Activated naive CD8-positive, alpha-beta T cell treated with anti-CD3 and anti-CD28 coated beads for 36 hours (primary cell): ENCODE results near the gene CAV2. TPM values are rescaled to one million over a fixed set of nuclear protein-coding genes. Genes with fewer than 3 reads are reported as not detected.
"Not testable (repeated sequence)": the region's sequence is repeated elsewhere in the genome, so short reads cannot be mapped to it uniquely, and the experiment has no call there.

Experiments
- DNase-seq: peaks from one replicate; pipeline ENCODE4 v3.0.0; 2021
- H3K27ac Mint-ChIP-seq: one replicate; pipeline ENCODE4 v1.8.0; 2022; ENCODE audit warnings: mild to moderate bottlenecking, moderate library complexity, mixed read lengths
- H3K27me3 Mint-ChIP-seq: one replicate; pipeline ENCODE4 v1.8.0; 2022; ENCODE audit warnings: mild to moderate bottlenecking, mixed read lengths
- H3K36me3 Mint-ChIP-seq: one replicate; pipeline ENCODE4 v1.8.0; 2021; ENCODE audit warnings: mild to moderate bottlenecking, mixed read lengths
- H3K4me1 Mint-ChIP-seq: one replicate; pipeline ENCODE4 v1.8.0; 2021; ENCODE audit warnings: mixed read lengths
- H3K4me3 Mint-ChIP-seq: one replicate; pipeline ENCODE4 v1.8.0; 2022; ENCODE audit warnings: mild to moderate bottlenecking, moderate library complexity, mixed read lengths
- H3K9me3 Mint-ChIP-seq: one replicate; pipeline ENCODE4 v1.8.0; 2022; ENCODE audit warnings: mixed read lengths
- total RNA-seq, 2 experiments: library from RNA; stranded (reverse); gene quantifications; one replicate each; pipeline ENCODE4 v1.2.3, GENCODE V29; 2021

CAV2 gene, protein sequence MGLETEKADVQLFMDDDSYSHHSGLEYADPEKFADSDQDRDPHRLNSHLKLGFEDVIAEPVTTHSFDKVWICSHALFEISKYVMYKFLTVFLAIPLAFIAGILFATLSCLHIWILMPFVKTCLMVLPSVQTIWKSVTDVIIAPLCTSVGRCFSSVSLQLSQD
- not detected for total RNA-seq

DNA sequence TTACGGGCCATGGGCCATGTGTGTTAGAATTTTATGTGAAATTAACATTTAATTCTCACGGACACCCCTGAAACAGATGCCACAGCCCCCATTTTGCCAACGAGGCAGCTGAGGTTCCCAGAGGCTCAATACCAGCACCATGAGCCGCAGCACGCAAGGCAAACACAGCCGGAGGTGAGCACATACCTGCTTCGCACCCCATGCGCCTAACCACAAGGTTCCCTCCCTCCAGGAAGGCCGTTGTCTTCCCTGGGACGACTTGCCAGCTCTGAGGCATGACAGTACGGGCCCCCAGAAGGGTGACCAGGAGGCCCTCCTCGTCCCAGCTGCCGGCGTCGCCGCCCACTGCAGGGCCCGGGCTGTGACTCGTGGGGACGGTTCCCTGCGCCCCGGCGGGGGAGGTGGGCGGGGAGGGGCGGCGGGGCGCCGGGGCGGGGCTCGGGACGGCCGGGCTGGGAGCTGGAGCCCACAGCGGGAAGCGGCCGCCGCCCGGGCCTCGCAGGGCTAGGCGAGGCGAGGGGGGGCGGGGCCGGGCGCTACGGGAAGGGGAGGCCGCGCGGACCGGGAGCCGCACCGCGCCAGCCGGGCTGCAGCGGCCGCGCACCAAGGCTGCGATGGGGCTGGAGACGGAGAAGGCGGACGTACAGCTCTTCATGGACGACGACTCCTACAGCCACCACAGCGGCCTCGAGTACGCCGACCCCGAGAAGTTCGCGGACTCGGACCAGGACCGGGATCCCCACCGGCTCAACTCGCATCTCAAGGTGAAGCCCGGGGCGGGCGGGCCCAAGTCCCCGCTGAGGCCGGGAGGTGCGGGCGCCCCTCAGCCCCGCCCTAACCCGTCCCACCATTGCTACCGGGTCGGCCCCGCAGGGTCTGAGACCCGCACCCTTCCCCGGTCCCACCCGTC lies at the start of gene CAV2:
Gene CAV2 (plus strand): TSS at position 571 of the 910 bp plus-strand sequence. CDS start 44 bp downstream, at position 615.
- Mint-ChIP-seq H3K4me1 (peaks cover 9% of the 10 kb centered on the region), H3K27ac (no peak within 1 kb of the TSS), H3K36me3 (no peaks in the 10 kb centered on the region), H3K27me3 (peaks cover 71% of the 10 kb centered on the region), H3K9me3 (peaks cover 4% of the 10 kb centered on the region), H3K4me3 (peak within 1 kb of the TSS; percentile 48)
- peak; percentile 28 for DNase-seq

DNA sequence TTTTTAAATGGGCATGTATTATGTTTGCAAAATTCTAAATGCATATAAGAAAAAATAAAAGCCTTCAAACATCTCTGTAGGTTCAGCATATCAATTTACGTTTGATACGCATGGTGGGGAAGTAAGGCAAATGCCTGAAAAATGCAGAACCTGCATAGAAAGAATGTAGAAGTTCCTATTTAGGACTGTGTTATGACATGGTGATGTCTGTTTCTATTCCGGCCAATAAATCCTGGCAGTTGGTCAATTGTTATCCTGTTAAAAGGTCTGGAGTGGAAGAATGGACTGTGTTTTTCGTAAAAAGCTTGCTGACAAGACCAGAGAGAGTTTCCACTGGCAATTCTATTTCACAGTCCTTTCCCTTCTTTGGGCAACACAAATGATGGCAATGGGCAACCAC lies 49.6 kb upstream of the CAV2 start:
- Mint-ChIP-seq H3K4me3 (no peak overlapping the region), H3K4me1 (no peaks in the 10 kb centered on the region), H3K27ac (no peak overlapping the region), H3K9me3 (no peaks in the 10 kb centered on the region), H3K27me3 (peaks cover 10% of the 10 kb centered on the region), H3K36me3 (no peaks in the 10 kb centered on the region)
- DNase-seq = no peak

DNA sequence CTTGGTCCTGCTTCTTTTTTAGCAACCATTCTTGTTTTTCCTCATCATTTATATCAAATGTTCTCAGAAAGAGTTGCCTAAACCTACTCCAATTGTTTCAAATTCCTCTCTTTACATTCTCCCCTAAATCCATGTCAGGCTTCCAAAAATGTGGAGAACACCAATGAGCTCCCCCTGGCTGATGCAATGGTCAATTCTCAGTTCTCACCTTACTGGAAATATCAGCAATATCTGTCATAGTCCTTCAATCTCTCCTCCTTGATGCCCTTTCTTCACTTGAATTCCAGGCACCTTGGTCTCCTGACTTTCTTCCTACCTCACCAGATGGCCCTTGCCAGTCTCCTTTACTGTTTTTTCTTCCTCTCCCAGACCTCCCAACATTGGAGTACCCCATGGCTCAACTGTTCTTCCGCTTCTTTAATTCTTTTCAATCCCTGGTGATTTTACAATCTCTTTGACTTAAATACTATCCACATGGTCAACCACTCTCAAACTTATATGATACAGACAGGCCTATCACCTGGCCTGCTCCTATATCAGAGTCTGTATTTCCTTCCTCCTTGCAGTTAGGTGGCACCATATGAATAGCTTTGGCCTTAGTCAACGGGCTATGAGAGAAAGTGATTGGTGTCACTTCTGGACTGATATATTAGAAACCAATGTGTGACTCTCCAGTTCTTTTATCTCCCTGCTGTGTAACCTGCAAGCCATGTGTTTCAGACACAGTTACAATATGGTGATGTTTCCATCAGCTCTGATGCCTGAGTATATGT lies 47.4 kb upstream of the CAV2 start:
- peaks cover 16% of the 10 kb centered on the region for H3K27me3 Mint-ChIP-seq
- no peak for DNase-seq

DNA sequence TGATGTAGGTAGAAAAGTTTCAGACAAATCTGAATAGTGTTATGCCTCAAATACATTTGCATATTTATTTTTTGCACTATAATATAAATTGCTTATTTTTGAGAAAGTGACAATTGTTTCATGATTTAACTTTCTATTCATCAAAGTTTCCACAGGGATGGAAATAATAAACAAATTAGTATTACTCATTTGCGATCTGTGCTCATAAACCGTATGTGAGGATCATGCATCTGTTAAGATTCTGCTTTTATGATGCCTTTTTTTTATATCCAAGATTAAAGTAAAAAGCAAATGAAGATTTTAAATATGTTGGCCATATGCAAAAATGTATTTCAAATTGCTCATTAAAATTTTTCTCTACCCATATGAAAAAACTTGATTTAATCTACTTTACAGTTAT lies 45.2 kb upstream of the CAV2 start:
- Mint-ChIP-seq H3K36me3 (no peaks in the 10 kb centered on the region), H3K4me1 (no peaks in the 10 kb centered on the region), H3K27me3 (peaks cover 15% of the 10 kb centered on the region), H3K27ac (no peak overlapping the region), H3K4me3 (no peak overlapping the region), H3K9me3 (no peaks in the 10 kb centered on the region)
- no peak for DNase-seq

More for the DNA sequence above, 47.4 kb upstream of the CAV2 start:
- no peaks in the 10 kb centered on the region for H3K36me3 Mint-ChIP-seq
- no peaks in the 10 kb centered on the region for H3K9me3 Mint-ChIP-seq
- no peaks in the 10 kb centered on the region for H3K4me1 Mint-ChIP-seq
- H3K4me3 Mint-ChIP-seq = no peak overlapping the region
- H3K27ac Mint-ChIP-seq = no peak overlapping the region

DNA sequence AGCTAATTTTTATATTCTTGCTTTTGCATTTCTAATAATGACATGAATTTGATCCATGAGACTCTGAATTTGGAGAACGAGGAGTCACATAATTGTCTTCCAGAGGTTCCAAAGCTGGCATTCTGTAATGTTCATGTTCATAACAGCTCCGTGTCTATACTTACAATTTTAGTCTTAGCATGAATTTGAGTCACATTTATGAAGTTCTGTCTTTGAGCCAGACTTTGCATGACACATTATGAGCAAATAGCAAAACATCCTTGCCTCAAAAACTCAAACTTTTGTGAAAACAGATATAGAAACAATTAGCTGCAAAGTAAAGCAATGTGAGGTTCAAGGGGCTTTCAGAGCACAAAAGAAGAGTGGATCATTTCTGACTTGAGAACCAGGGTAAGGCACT lies 44.5 kb upstream of the CAV2 start:
- no peaks in the 10 kb centered on the region for H3K4me1 Mint-ChIP-seq
- H3K9me3 Mint-ChIP-seq = no peaks in the 10 kb centered on the region
- H3K27ac Mint-ChIP-seq = no peak overlapping the region
- H3K4me3 Mint-ChIP-seq = no peak overlapping the region
- DNase-seq = no peak
- no peaks in the 10 kb centered on the region for H3K36me3 Mint-ChIP-seq
- peaks cover 13% of the 10 kb centered on the region for H3K27me3 Mint-ChIP-seq

DNA sequence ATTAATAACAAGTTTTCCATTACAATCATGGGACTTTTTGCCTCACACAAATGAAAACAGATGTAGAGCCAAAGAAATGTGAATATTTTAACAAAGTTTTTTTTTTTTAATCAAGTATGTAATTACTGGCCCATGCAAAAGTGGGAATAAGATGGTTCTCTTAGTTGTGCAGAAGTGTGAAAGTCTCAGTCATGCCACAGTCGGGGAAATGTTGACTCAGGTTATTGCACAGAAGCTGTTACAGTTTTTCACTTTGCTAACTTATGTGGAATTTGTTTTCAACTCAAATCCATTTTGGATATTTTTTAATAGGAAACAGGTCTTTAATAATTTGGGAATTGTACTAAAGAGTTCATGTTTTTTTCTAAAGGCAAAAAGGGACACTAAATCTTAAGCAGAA lies 44.0 kb upstream of the CAV2 start:
- Mint-ChIP-seq H3K27ac (no peak overlapping the region), H3K27me3 (peaks cover 13% of the 10 kb centered on the region), H3K9me3 (no peaks in the 10 kb centered on the region), H3K36me3 (no peaks in the 10 kb centered on the region), H3K4me1 (no peaks in the 10 kb centered on the region), H3K4me3 (no peak overlapping the region)
- no peak for DNase-seq

DNA sequence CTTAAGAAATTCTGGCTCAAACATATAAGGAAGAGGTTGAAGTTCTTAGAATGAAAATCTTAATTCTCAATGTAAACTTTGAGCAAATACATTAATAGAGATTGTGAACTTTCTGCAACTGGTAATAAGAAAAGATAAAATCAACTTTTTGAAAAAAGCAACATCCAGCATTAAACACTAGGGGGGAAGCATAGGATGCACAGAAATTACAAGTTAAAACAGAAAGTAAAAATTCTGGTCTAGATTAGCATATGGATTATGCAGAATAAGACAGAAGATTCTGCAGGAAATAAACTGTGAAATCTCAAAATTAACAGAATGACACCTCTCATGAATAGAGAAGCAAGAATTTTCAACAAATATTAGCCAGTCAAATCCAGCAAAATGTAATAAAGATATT lies 38.0 kb upstream of the CAV2 start:
- Mint-ChIP-seq H3K27me3 (peaks cover 25% of the 10 kb centered on the region), H3K27ac (no peak overlapping the region), H3K4me1 (no peaks in the 10 kb centered on the region), H3K9me3 (no peaks in the 10 kb centered on the region), H3K4me3 (no peak overlapping the region), H3K36me3 (no peaks in the 10 kb centered on the region)
- DNase-seq = no peak

DNA sequence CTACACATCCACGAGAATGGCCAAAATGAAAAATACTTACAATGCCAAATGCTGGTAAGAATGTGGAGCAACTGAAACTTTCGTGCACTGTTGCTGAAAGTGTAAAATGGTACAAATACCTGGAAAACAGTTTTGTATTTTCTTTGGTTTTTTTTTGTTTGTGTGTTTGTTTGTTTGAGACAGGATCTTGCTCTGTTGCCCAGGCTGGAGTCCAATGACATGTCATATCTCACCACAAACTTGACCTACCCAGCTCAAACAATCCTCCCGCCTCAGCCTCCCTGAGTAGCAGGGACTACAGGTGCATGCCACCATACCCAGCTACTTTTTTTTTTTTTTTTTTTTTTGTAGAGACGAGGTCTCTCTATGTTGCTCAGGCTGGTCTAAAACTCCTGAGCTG lies 35.6 kb upstream of the CAV2 start:
- H3K4me3 Mint-ChIP-seq = no peak overlapping the region
- H3K27me3 Mint-ChIP-seq = peaks cover 17% of the 10 kb centered on the region
- H3K27ac Mint-ChIP-seq = no peak overlapping the region
- H3K4me1 Mint-ChIP-seq = no peaks in the 10 kb centered on the region
- DNase-seq = no peak
- H3K36me3 Mint-ChIP-seq = no peaks in the 10 kb centered on the region
- H3K9me3 Mint-ChIP-seq = no peaks in the 10 kb centered on the region

DNA sequence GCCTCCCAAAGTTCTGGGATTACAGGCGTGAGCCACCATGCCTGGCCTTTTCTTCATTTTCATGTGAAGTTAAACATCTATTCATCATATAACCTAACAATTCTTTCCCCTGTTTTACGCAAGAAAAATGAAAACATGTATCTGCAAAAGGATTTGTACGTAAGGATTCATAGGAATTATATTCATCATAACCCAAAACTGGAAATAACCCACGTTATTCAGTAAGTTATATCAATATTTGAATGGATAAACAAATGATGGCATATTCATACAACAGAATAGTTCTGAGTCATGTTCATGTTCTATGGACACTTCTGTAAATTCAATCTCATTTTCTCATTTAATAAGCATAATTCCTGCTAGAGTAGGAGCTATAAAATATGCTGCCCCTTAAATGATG lies 35.2 kb upstream of the CAV2 start:
- Mint-ChIP-seq H3K9me3 (no peaks in the 10 kb centered on the region), H3K4me1 (no peaks in the 10 kb centered on the region), H3K4me3 (no peak overlapping the region), H3K27ac (no peak overlapping the region), H3K36me3 (no peaks in the 10 kb centered on the region), H3K27me3 (peaks cover 17% of the 10 kb centered on the region)
- no peak for DNase-seq

DNA sequence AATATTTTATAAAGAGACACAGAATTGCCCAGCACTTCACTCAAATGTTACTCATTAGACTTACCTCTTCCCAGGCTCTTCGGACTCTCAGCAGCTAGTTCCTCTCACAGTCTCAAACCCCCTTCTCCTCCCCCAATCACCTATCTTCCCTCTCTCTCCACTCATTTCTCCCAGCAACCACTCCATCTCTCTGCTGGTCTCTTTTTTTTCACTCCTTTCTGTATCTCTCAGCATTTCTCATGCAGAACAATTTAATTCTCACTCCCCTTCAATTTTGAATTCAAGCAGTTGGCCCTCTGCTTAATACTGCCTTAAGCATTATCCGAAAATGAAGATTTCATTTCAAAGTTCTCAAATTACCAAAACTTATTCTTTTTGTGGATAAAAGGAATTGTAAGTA lies 34.4 kb upstream of the CAV2 start:
- H3K4me1 Mint-ChIP-seq = no peaks in the 10 kb centered on the region
- no peaks in the 10 kb centered on the region for H3K36me3 Mint-ChIP-seq
- H3K4me3 Mint-ChIP-seq = no peak overlapping the region
- H3K27ac Mint-ChIP-seq = no peak overlapping the region
- DNase-seq = no peak
- no peaks in the 10 kb centered on the region for H3K9me3 Mint-ChIP-seq
- peaks cover 17% of the 10 kb centered on the region for H3K27me3 Mint-ChIP-seq

DNA sequence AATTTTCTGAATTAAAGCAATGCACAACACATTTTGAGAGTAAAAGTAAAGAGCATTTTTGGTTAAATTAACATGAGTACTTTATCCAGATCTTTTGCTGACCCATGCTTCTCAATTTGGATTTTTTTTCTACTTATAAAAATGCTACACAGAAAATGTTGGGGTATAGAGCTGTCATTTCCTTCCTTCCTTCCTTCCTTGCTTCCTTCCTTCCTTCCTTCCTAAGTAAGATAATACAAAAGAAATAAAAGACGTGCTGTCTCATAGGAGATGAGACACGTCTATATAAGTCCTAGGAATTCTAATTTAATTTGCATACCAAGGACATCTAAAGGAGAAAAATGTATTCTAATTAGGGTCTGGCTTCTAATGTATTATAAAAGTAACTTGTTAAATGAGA lies 31.0 kb upstream of the CAV2 start:
- Mint-ChIP-seq H3K9me3 (no peaks in the 10 kb centered on the region), H3K27ac (no peak overlapping the region), H3K4me1 (no peaks in the 10 kb centered on the region), H3K36me3 (no peaks in the 10 kb centered on the region), H3K4me3 (no peak overlapping the region), H3K27me3 (peaks cover 34% of the 10 kb centered on the region)
- DNase-seq = no peak

DNA sequence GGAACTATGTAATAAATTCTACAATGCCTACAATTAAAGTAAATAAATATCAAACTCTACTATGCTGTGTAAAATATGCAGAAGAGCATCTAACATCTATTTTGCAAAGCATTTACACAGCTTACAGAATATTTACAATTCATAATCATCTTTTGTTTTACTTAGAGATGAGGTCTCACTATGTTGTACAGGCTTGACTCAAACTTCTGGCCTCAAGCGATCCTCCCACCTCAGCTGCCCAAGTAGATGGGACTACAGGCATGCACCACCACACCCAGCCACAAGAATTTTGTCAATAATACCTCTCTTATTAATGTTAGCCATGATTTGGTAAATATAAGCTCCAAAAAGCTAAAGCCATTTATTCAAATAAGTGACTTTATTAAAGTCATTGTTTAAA lies 21.9 kb upstream of the CAV2 start:
- Mint-ChIP-seq H3K36me3 (no peaks in the 10 kb centered on the region), H3K27ac (no peak overlapping the region), H3K4me1 (no peaks in the 10 kb centered on the region)

DNA sequence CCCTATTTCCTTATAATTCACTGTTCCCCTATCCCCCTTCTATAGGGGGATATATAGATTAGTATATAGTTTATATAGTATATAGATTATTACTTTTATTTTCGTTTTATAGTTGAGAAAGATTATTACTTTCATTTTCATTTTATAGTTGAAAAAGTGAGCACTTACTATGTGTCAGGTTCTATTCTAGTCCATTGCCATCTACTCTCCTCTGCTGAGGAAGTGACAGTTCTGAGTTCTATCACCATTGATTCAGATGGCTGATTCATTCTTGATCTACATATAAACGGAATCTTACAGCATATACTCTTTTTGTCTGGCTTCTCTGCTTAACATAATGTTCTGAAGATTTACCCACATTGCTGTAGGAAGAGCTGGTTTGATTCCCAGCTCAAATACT lies 20.7 kb upstream of the CAV2 start:
- Mint-ChIP-seq H3K27ac (no peak overlapping the region), H3K9me3 (no peaks in the 10 kb centered on the region), H3K4me3 (no peak overlapping the region), H3K4me1 (no peaks in the 10 kb centered on the region), H3K36me3 (no peaks in the 10 kb centered on the region), H3K27me3 (peaks cover 26% of the 10 kb centered on the region)
- DNase-seq = no peak

More for the DNA sequence above, 21.9 kb upstream of the CAV2 start:
- Mint-ChIP-seq H3K4me3 (no peak overlapping the region), H3K27me3 (peaks cover 31% of the 10 kb centered on the region), H3K9me3 (no peaks in the 10 kb centered on the region)
- no peak for DNase-seq

DNA sequence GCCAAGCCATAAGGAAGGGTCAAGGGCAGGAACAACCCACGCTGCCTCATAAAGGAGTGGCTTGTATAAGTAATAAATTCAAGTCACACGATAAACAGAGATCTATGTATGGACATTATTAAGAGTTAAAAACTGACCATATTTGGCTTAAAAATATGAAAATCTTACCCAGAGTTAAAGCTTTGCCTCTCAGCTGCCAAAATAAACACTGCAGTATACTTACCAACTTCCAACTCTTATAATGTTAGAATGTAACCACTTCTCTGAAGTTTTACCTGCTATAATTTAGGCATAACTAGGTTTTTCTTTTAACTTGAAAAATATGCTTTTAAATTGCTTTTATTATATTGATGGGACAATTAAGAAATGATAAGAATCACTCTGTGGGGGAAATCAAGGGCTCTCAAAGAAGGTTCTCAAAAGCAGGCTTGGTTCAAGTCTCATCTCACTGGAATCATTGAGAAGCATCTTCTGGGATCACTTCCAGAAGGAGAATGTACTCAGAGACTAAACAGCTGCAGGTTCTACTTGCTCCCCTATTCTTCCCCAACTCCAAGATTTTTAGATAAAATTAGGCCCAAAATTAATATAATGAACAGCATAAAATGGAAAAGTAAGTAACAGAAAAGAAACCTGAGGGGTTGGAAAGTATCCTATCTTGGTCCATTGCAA lies 16.1 kb upstream of the CAV2 start:
- no peak for DNase-seq
- Mint-ChIP-seq H3K4me3 (no peak overlapping the region), H3K9me3 (no peaks in the 10 kb centered on the region), H3K36me3 (no peaks in the 10 kb centered on the region), H3K4me1 (no peaks in the 10 kb centered on the region), H3K27me3 (peaks cover 36% of the 10 kb centered on the region), H3K27ac (no peak overlapping the region)

DNA sequence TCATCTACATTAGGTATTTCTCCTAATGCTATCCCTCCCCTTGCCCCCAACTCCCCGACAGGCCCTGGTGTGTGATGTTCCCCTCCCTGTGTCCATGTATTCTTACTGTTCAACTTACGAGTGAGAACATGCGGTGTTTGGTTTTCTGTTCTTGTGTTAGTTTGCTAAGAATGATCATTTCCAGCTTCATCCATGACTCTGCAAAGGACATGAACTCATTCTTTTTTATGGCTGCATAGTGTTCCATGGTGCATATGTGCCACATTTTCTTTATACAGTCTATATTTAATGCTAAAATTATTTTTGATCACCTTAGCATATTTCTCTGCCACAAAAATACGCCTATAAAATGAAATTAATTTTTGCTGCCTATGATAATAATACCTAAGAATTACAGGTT lies 15.1 kb upstream of the CAV2 start:
- not testable (repeated sequence) for H3K4me1 Mint-ChIP-seq, H3K4me3 Mint-ChIP-seq, H3K9me3 Mint-ChIP-seq, H3K27ac Mint-ChIP-seq, DNase-seq, H3K36me3 Mint-ChIP-seq
- peaks cover 36% of the 10 kb centered on the region for H3K27me3 Mint-ChIP-seq
